ENCODE measurements around the gene DHX8.

- TF ChIP-seq CTCF (IDR thresholded peaks at IDR 0.05; ENCODE audit: low read depth, low read length, missing input control) = no peak
- no peak for TF ChIP-seq EGR1 (IDR thresholded peaks at IDR 0.05; ENCODE audit: low read depth in 2 of 2)
- no peak for TF ChIP-seq NR2F2 (IDR thresholded peaks at IDR 0.05)
- no peak for TF ChIP-seq TAF1 (conservative IDR thresholded peaks at IDR 0.05)
- no peak for TF ChIP-seq HNF4G (IDR thresholded peaks at IDR 0.05)
- TF ChIP-seq JUND (IDR thresholded peaks at IDR 0.05) = no peak
Measured at GRCh38 chr17:43560461-43561427, 77.0 kb downstream of the DHX8 start.
